HG03045 (cell line): Measurements from ENCODE around the gene DRD4.

ENCODE experiments used
- ATAC-seq: cut with Tn5 transposase; IDR thresholded peaks from one replicate; pipeline ENCODE4 v1.9.1; 2021; ENCODE audit warnings: mild to moderate bottlenecking, moderate library complexity; ENCODE audit not compliant: unreplicated experiment

DRD4 gene

DNA sequence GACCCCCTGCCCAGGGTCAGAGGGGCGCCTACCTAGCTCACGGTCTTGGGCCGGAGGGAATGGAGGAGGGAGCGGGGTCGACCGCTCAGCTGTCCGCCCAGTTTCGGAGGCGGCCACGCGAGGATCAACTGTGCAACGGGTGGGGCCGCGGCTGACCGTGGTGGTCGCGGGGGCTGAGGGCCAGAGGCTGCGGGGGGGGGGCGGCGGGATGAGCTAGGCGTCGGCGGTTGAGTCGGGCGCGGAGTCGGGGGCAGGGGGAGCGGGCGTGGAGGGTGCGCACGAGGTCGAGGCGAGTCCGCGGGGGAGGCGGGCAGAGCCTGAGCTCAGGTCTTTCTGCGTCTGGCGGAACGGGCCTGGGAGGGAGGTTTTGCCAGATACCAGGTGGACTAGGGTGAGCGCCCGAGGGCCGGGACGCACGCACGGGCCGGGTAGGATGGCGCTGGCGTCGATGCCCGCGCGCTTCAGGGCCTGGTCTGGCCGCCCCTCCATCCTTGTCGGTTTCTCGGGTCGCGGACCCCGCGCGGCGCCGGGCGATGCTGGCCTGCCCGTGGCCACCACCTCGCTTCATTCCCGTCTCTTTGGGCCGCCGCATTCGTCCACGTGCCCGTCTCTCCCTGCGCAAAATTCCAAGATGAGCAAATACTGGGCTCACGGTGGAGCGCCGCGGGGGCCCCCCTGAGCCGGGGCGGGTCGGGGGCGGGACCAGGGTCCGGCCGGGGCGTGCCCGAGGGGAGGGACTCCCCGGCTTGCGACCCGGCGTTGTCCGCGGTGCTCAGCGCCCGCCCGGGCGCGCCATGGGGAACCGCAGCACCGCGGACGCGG, at the start of gene DRD4:
Gene DRD4 (plus strand): TSS at position 759 of the 822 bp plus-strand sequence. CDS start 36 bp downstream, at position 795.
- no peak for ATAC-seq

DNA sequence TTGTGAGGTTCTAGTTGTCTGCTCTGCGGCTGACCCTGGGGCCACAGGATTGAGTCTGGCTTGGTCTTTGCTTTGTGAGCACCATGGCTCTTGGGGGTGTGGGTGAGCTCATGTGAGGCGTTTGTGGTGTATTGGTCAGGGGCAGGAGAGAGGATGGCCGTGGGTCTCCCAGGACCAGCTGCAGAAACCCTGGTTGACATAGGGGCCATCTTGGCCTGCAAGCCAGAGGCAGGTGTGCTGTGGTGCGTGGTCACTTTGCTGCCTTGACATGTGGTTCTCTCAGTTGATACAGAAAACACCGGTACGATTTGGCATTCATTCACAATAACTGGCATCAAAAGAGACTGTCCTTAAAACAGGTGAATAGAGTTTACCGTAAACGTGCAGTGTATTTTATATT, 49.5 kb upstream of the DRD4 start:
- ATAC-seq: no peak

DNA sequence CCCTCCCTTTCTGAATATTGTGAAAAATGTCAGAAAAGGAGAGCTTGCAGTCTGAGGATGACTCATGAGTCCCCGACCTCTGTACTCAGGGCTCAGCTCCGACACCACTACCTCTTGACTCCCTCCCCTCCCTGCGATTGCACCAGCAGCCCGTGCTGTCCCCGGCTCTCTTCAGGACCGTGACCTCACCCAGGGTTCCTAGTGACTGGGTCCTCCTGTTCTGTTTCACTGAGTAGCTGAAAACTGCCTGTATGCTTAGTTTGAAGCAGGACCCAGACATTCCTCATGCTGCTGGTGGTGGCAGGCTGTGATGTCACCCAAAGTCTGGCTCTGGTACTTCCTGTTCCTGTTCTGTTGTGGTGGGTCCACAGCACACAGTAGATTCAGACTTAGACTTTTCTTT, 49.1 kb upstream of the DRD4 start:
- no peak for ATAC-seq

DNA sequence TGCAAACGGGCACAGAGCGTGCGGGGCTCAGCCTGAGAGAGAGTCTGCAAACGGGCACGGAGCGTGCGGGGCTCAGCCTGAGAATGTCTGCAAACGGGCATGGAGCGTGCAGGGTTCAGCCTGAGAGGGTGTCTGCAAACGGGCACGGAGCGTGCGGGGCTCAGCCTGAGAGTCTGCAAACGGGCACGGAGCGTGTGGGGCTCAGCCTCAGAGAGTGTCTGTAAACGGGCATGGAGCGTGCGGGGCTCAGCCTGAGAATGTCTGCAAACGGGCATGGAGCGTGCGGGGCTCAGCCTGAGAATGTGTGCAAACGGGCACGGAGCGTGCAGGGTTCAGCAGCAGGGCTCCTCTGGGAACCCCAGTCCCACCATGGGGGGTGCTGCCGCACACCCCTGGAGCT, 47.3 kb upstream of the DRD4 start:
- no peak for ATAC-seq

DNA sequence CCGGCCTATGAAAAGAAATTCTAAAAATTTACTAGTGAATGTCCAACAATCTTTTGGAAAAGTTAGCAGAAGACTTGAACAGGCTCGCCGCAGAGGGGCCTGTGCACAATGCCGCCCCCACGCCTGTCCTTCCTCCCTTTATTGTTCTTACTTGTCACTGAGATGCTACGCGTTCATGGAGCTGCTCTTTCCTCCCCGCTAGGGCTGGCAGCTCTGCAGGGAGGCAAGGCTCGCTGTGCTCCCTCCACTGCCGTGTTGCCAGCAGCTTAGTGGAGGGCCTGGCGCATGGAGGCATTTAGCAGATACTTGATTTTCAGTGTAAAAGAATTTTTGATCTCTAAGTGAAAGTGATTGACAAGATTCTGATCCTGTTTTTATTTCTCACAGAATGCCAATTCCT, 46.1 kb upstream of the DRD4 start:
- ATAC-seq: no peak

DNA sequence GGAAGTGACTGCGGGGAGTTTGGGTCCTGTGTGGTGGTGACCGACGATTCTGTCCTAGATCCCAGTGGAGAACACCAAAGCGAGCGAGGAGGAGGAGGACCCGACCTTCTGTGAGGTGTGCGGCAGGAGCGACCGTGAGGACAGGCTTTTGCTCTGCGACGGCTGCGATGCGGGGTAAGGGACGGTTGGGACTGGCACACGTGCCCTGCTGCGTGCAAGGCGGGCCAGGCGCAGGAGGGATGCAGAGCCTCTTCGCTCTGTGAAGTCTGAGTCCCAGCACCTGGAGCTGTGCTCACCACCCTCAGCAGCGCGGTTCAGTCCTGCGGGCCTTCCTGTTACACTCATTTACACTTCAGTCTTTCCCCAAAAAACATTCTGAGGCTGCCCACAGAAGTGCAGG, 44.6 kb upstream of the DRD4 start:
- ATAC-seq: no peak

DNA sequence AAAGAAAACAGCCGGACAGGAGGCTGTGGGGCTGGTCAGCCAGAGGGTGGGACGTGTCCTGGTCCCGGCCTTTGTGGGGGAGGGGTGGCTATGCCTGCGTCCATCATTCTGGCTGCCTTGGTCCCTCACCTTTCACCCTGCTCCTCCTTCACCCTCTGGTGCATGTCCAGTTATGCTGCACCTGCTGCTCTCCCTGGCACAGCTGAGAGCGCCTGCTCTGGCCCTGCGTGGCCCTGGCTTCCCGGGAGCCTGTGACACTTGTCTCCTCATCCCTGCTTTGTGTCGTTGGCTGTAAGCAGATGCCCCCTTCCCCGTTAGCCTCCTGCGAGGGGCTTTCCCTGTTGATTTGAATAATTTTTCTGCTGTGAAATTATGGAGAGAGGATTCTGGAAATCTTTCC, 44.2 kb upstream of the DRD4 start:
- no peak for ATAC-seq

DNA sequence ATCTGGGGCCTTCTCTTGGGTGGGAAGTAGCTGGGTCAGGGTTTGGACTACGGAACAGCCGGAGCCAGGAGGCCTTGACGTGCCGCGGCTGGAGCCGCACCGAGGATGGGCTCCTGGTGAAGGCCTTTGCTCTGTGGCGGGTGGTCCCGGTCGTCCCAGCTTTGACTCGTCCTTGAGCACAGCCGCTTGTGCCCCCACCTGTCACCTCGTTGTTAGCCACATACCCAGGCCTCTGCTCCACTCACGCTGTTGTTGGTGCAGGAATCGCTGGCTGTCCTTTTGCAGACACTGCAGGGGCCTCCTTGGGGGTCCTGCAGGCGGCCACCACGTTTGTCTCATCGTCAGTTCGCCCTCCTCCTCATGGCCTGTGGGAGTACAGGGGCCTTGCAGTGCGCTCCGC, 43.7 kb upstream of the DRD4 start:
- no peak for ATAC-seq

DNA sequence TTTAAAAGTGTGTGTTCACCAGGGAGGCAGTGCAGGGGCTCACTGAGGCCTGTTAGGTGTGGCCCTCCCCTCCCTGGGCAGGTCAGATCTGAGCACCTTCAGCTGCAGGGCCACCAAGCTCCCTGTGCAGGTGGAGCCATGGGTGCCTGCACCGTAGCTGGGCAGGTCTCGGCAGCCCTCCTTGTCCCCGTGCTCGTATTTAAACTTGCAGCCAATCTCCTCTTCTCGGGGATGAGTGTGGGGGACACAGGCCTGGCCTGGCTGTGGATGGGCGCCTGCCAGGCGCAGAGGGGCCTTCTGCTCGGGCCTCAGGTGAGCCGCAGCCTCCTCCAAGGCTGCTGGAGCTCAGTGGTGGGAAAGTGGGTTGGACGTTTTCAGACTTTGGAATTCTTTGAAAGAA, 41.7 kb upstream of the DRD4 start:
- no peak for ATAC-seq

DNA sequence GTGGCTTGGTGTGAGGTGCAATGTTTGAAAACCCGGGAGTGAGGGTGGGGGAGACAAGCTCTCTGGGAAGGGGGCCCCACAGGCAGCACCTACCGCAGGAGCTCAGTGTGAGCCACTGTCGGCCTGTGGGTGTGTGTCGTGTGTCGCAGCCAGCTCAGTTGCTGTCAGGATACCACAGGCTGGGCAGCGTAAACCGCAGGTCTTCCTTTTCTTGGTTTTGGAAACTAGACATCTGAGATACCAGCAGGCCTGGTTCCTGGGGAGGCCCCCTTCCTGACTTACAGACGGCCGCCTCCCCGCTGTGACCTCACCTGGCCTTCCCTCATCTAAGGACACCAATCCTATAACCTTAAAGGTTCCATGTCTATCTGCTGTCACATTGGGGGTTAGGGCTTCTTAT, 40.7 kb upstream of the DRD4 start:
- no peak for ATAC-seq

DNA sequence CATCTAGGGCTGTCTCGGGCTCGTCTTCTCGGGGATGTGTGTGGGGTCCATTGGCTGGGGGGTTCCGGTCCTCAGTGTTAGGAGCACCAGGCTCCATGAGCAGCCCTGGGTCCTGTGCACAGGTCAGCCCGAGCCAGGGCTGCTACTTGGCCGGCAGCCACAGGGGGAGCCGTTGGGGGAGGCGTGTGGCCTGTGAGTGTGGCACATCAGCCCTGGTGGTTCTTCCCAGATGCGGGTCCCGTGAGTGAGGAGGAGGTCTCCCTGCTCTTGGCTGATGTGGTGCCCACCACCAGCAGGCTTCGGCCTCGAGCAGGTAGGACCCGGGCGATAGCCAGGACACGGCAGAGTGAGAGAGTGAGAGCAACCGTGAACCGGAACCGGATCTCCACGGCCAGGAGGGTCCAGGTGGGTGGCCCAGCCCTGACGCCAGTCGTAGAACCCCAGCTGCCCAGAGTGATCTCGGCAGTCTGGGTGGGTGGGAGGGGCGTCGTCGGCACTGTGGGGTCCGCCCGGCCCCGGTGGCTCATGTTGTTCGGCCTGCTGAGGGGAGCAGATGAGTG, 39.8 kb upstream of the DRD4 start:
- ATAC-seq: no peak

DNA sequence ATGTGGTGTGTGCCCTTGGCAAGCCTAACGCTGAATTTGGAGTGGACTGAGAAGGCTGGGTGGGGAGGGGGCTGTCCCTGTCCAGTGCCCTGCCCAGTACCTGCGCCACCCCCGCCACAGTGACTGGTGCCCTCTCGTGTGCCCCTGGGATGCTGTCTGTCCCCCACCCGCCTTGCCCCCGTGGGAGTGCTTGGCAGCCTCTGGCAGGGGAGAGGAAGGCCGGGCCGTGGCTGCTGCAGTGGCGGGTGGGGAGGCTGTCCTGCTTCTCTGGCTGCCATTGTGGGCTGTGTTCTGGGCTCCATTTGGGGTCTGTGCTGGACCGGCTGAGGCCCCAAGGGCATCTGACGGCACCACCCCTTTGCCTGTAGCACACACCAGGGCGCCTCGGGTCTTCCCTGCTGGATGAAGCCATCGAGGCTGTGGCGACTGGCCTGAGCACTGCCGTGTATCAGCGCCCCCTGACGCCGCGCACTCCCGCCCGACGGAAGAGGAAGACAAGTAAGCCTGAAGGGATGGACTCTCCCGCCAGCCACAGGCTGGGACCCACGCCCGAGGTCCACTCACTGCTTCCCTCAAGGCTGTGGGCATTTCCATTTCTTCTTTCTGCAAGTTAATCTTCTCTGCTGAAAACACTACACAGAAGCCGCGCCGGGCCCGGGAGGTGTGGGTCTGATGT, 38.9 kb upstream of the DRD4 start:
- ATAC-seq: no peak

DNA sequence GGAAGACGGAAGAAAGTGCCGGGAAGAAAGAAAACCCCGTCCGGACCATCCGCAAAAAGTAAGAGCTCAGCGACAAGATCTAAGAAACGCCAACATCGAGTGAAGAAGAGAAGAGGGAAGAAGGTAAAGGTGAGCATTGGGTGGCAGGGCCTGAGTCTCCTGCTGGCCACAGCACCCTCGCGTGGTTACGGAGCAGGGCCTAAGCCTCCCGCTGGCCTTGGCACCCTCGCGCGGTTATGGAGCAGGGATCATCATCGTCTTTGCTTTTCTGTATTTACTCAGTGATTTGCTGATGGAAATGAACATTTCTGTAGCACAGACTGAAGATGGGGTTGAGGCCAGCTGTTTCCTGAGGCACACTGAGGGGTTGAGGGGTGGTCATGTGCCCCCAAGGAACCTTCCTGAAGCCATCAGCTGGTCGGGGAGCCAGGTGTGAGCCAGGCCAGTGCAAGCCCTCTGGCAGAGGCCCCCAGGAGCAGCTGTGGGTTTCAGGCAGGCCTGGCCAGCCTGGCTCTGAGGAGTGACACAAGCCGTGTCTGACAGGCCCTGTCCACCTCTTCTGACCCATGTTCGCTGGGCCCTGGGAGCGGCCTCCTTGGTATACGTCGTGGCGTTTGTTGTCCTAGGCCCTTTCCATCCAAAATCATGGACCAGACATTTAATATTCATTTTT, 35.4 kb upstream of the DRD4 start:
- ATAC-seq: no peak

DNA sequence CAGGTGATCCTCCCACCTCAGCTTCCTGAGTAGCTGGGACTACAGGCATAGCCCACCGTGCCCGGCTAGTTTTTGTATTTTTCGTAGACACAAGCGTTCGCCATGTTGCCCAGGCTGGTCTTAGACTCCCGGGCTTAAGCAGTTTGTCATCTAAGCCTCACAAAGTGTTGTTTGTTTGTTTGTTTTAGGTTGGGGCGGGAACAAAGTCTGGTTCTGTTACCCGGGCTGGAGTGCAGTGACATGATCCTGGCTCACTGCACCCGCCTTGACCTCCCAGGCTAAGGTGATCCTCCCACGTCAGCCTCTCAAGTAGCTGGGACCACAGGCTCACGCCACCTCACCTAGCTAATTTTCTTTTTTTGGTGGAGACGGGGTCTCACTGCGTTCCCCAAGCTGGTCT, 33.9 kb upstream of the DRD4 start:
- no peak for ATAC-seq

DNA sequence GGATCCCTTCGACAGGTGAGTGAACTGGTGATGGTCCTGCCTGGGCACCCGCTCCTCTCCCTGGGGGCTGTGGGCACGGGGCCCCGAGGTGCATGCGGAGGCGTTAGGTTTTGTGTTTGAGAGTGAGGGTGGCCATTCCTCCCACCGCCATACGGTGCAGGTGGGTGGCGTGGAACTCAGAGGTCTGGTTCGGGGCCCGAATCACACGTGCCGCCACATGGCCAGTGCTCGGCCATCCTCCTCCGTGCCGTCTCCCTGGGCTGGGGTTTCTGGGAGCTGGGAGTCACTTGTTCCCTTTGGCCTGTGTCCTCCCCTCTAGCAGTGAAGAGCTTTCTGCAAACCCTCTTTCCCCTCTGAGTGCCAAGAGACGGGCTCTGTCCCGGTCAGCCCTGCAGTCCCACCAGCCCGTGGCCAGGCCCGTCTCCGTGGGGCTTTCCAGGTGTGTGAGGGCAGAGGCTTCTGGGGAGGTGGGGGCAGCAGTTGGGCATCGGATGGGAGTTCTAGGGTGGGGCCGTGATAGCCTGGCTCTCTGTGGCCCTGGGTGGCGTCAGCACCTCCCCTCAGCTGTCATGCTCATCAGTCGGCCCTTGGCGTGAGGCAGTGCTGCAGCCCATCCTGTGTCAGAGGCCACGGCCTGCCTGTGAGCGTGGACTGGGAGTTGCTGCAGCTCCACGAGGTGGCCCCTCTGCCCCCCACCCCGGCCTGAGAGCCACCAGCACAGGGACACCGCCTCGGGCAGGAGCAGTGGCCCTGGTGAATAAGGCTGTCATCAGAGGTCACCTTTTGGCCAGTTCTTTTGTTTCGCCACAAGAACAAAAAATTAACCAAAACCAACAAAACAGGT, 31.6 kb upstream of the DRD4 start:
- no peak for ATAC-seq

DNA sequence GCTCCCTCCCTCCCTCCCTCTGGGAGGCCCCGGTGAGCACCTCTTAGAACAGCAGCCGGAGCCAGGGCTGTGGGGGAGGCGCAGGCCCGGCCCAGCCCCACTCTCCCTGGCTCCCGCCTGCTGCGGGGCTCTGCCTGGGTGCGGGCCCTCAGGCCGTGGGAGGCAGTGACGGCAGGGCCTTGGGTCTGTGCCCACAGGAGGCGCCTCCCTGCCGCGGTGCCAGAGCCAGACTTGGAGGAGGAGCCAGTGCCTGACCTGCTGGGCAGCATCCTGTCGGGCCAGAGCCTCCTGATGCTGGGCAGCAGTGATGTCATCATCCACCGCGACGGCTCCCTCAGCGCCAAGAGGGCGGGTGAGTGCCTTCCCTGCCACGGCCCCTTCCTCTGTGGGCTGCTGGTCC, 30.8 kb upstream of the DRD4 start:
- ATAC-seq: no peak

DNA sequence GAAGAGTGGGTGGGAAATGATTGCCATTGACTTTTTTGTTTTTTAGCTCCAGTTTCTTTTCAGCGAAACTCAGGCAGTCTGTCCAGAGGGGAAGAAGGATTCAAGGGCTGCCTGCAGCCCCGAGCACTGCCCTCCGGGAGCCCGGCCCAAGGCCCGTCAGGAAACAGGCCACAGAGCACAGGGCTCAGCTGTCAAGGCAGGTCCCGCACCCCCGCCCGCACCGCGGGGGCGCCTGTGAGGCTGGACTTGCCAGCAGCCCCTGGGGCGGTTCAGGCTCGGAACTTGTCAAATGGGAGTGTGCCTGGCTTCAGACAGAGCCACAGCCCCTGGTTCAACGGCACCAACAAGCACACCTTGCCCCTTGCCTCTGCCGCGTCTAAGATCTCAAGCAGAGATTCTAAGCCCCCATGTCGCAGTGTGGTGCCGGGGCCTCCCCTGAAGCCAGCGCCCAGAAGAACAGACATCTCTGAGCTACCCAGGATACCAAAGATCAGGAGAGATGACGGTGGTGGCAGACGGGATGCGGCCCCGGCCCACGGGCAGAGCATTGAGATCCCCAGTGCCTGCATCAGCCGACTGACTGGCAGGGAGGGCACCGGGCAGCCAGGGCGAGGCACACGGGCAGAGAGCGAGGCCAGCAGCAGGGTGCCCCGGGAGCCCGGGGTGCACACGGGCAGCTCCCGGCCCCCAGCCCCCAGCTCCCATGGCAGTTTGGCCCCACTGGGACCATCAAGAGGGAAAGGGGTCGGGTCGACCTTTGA, 29.9 kb upstream of the DRD4 start:
- ATAC-seq: no peak

DNA sequence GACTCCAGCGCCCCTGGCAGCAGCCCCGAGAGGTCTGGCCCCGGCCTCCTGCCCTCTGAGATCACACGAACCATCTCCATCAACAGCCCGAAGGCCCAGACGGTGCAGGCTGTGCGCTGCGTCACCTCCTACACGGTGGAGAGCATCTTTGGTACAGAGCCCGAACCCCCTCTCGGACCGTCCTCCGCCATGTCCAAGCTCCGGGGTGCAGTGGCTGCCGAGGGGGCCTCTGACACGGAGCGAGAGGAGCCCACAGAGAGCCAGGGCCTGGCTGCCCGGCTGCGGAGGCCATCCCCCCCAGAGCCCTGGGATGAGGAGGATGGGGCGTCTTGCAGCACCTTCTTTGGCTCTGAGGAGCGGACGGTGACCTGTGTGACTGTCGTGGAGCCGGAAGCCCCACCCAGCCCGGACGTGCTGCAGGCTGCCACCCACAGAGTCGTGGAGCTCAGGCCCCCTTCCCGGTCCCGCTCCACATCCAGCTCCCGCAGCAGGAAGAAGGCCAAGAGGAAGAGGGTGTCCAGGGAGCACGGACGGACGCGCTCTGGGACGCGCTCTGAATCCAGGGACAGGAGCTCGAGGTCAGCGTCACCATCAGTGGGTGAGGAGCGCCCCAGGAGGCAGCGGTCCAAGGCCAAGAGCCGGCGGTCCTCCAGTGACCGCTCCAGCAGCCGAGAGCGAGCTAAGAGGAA, 29.0 kb upstream of the DRD4 start:
- ATAC-seq: no peak

DNA sequence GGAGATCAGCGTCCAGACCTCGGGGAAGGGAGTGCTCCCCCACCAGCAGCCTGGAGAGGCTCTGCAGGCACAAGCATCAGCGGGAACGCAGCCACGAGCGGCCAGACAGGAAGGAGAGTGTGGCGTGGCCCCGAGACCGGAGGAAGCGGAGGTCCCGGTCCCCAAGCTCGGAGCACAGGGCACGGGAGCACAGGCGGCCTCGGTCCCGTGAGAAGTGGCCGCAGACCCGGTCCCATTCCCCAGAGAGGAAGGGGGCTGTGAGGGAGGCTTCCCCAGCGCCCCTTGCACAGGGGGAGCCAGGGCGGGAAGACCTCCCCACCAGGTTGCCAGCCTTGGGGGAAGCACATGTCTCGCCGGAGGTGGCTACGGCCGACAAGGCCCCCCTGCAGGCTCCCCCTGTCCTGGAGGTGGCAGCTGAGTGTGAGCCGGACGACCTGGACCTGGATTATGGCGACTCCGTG, 28.2 kb upstream of the DRD4 start:
- ATAC-seq: no peak
